Stimulated activated CD4-positive, alpha-beta T cell treated with anti-CD3 and anti-CD28 coated beads, Interleukin-4, amount 100 ng/mL, for 1 hour (primary cell): ENCODE measurements around the gene BRD1.

Source experiments
- DNase-seq: peaks from one replicate; pipeline ENCODE4 v3.0.0-alpha.2; 2020

BRD1 gene

DNA sequence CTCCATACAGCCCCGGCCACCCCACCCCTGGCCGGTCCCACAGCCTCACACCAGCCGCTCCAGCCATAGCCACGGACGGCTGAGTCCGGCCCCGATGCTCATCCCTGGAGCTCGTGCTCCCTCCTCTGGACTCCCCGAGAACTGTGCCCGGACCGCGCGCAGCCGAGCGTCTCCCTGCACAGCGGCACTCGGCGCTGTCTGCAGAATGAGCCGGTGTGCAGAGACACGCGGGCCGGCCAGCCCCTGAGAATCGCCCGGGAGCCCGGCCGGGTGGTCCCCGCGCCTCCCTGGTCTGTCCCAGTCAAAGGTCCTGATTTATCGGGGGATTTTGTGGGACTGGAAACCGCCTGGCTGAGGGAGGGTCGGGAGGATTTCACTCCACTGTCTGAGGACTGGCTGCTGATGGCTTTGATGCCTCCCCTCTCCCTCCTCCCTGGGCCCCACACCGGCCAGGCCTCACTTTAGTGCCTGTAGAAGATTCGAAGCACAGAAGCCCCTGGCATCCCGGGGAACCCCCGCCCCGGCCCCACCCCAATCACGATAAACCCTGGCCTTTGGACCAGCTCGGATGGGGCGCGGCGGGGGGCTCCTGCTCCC is 102.7 kb downstream of the BRD1 start:
- peak; percentile 75 for DNase-seq

DNA sequence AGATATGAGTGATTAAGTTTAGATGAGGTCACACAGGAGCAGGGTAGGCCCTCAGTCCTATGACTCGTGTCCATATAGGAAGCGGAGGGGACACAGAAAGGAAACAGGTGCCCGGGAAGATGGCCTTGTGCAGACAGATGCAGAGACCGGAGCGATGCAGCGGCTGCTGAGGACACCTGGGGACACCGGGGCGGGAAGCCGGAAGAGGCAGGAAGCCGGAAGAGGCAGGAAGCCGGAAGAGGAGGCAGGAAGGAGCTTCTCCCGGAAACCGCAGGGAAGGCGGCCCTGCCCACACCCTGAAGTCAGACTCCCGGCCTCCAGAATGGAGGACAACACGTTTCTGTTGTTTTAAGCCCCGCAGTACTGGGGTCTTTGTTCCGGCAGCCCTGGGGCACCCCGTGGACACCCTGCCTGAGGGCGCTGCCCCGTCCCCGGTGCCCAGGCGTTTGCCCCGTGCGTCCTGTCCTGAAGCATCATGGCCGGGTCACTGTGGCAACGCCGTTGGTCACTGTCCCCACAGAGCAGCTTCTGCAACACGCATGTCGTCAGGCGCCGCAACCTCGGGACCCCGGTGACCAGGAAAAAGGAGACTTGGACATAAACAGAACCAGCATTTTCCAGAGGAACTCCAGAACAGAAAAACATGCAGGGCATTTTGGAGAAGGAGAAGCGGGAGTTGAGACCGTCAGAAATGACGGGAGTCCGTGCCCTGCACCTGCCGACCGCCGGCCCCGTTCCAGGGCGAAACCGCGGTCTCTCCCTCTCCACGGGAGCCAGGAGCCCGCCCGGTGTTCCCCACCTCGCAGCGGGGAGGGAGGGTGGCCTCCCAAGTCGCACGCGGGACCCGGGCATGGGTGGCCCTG is 103.4 kb downstream of the BRD1 start:
- peak; percentile 53 for DNase-seq

DNA sequence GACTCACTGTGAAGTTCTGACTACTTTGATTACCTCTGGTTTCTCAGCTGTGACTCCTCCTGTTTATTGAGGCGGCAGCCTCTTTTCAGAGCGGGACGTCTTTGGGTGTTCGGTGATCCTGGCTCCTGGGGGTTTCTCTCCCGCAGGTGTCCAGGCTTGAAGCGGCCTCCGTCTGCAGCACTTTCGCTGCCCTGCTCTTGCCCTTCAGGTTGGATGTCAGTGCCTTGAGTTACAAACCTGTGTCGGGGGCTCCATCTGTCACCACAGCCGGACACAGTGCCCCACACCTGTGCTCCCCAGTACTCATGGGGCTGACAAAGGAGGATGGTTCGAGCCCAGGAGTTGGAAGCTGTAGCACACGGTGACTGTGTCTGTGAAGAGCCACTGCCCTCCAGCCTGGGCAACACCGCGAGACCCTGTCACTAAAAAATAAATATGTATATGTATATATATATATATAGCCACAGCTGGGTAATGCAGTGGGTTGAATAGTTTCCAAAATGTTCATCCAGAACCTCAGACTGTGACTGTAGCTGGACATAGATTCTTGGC is 104.1 kb downstream of the BRD1 start:
- DNase-seq: no peak
